Epidermal melanocyte (primary cell): ENCODE measurements around the gene SPRR2B.
"Not testable (repeated sequence)": the region's sequence is repeated elsewhere in the genome, so short reads cannot be mapped to it uniquely, and the experiment has no call there.

ENCODE experiments used
- DNase-seq: peaks from one replicate; pipeline ENCODE4 v3.0.0; 2011; ENCODE audit warnings: low spot score; ENCODE audit not compliant: insufficient read length

SPRR2B gene

DNA sequence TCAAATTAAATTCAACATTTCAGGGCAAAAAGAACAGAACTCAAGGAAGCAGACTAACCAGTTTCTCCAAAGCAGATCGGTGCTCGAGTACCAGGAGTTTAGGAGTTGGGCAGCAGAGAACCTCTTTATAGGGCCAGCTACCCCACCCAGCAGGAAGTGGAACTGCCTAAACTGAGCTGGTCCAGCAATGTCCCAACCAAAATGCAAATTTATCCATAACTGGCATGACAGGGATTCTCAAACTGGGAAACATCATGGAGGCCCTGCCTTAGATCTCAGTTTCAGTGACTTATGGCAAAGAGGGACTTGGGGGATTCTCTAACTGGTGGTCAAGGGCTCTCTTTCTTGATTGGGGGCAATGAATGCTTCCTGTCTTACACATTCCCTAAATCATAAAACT, at the start of gene SPRR2B:
Gene SPRR2B, minus strand, starts transcription at position 101 of the 400 bp plus-strand sequence. CDS start 772 bp downstream, outside the sequence.
- no peak for DNase-seq

DNA sequence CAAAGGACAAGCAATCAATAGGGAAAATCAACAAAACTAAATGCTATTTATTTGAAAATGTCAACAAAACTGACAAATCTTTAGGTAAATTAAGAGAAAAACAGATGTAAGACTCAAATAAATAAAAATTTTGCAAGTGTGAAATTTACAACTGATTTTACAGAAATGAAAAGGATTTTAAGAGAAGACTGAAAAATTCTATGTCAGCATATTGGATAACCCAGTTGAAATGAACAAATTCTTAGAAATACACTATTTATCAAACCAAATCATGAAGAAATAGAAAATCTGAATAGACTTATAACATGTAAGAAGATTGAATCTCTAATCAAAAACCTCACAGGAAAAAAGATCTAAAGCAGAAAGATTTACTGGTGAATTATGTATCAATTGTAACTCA, 49.5 kb upstream of the SPRR2B start:
- DNase-seq = no peak

DNA sequence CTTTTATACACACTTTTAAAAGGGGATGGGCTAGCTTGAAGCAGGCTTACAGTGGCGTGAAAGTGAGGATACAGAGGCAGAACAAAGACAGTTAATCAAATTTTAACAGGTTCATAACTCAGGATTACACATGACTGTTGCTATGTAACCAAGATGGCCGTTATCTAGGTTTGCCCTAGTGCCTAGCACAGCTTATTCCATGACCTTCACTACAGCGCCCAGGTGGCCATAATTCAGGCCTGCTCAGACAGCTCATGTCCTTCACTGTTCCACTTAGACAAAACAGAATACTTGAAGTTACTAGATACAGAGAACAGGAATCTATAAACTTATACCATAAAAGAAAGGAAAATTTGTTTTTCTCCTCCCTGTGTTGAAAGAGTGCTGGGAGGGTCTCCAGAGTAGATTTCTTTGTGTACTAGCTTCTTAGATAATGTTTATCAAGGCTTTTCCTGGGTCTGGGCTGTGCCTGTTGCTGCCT, 48.1 kb upstream of the SPRR2B start:
- DNase-seq = no peak

DNA sequence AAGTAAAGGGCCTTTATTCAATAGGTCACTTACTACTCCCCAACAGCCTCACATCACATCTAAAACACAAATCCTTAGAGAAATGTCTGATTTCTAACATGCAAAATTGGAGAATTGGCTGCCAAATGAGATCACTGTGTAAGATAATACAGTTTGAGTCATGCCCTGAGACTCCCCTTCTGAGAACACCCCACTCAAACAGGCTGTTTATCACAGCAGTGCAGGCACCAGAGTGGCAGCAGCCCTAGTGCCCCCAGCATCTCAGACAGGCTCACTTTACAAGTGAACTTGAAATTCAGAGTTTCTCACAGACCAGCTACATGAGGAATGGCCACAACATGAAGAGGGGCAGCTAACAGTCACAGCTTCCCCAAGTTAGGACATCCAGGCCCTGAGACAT, 43.9 kb upstream of the SPRR2B start:
- DNase-seq = not testable (repeated sequence)

DNA sequence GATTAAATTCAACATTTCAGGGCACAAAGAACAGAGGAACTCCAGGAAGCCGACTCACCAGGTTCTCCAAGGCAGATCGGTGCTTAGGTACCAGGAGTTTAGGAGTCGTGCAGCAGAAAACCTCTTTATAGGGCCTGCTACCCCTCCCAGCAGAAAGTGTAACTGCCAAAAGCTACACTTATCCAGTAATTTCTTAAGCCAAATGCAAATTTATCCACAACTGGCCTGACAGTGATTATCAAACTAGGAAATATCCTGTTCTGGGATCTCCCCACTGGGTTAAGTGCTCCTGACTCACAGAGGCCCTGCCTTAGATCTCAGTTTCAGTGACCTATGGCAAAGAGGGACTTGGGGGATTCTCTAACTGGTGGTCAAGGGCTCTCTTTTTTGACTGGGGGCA, 42.0 kb upstream of the SPRR2B start, which contains the start of gene SPRR2F:
Gene SPRR2F, minus strand, starts transcription at position 101 of the 400 bp plus-strand sequence. CDS start 783 bp downstream, outside the sequence.
- DNase-seq = no peak

GRCh38 chr1:153112454-153112853, 41.0 kb upstream of the SPRR2B start:
- not testable (repeated sequence) for DNase-seq

- DNase-seq = no peak
These were observed 28.8 kb upstream of the SPRR2B start for GRCh38 chr1:153100245-153100644.

DNA sequence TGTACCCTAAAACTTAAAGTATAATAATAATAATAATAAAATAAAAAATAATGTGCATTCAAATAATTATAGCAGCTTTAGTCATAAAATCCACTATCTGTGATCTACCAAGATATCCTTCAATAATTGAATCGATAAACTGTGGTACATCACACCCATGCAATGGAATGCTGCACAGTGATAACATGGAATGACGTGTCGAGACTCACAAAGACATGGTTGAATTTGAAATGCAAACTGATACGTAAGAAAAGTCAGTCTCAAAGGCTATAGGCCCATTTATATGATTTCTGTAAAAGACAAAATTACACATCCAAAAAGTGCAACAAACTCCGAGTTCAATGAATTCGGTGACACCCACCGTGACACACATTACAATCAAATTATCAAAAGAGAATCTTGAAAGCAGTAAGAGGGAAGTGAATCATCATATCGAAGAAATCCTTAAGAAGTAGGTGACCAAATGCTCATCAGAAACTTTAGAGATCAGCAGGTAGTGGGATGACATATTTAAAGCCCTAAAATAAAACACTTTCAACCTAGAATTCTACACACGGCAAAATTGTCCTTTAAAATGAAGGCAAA, 28.1 kb upstream of the SPRR2B start:
- DNase-seq = no peak

DNA sequence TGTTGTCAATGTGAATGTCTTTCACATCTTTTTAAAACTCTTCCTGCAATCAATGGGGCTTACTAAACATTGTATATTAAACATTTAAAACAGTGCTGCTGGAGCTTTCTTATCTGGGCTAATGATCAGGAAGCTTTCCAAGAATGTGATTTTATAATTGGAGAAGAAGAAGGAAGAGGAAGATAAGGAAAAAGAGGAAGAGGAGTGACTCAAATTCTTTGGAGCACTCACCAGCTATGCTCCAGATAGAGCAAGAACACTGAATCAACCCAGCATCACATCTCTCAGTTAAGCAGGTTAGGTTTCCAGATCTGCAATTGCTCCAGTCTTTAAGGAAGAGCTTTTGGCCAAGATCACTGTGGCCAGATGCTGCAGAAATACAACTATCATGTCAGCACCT, 24.4 kb upstream of the SPRR2B start:
- DNase-seq = no peak

DNA sequence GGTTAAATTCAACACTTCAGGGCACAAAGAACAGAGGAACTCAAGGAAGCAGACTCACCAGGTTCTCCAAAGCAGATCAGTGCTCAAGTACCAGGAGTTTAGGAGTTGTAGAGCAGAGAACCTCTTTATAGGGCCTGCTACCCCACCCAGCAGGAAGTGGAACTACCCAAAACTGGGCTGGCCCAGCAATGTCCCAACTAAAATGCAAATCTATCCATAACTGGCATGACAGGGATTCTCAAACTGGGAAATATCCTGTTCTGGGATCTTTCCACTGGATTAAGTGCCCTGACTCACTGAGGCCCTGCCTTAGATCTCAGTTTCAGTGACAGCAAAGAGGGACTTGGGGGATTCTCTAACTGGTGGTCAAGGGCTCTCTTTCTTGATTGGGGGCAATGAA, 23.0 kb upstream of the SPRR2B start, which contains the start of gene SPRR2E:
Gene SPRR2E, minus strand, starts transcription at position 101 of the 400 bp plus-strand sequence. CDS start 775 bp downstream, outside the sequence.
- DNase-seq = no peak

DNA sequence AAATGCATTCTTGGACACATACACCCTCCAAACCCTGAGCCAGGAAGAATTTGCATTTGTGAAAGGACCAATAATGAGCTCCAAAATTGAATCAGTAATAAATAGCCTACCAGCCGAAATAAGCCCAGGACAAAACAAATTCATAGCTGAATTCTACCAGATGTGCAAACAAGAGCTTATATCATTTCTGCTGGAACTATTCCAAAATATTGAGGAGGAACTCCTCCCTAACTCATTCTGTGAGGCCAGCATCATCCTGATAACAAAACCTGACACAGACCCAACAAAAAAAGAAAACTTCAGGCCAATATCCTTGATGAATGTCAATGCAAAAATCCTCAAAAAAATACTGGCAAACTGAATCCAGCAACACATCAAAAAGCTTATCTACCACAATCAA, 16.2 kb upstream of the SPRR2B start:
- DNase-seq = no peak

GRCh38 chr1:153081736-153082135, 10.3 kb upstream of the SPRR2B start:
- no peak for DNase-seq

- DNase-seq = no peak
These were observed 1.7 kb upstream of the SPRR2B start for GRCh38 chr1:153072806-153073726.

GRCh38 chr1:153070243-153070642, 1.2 kb downstream of the SPRR2B start:
- no peak for DNase-seq

DNA sequence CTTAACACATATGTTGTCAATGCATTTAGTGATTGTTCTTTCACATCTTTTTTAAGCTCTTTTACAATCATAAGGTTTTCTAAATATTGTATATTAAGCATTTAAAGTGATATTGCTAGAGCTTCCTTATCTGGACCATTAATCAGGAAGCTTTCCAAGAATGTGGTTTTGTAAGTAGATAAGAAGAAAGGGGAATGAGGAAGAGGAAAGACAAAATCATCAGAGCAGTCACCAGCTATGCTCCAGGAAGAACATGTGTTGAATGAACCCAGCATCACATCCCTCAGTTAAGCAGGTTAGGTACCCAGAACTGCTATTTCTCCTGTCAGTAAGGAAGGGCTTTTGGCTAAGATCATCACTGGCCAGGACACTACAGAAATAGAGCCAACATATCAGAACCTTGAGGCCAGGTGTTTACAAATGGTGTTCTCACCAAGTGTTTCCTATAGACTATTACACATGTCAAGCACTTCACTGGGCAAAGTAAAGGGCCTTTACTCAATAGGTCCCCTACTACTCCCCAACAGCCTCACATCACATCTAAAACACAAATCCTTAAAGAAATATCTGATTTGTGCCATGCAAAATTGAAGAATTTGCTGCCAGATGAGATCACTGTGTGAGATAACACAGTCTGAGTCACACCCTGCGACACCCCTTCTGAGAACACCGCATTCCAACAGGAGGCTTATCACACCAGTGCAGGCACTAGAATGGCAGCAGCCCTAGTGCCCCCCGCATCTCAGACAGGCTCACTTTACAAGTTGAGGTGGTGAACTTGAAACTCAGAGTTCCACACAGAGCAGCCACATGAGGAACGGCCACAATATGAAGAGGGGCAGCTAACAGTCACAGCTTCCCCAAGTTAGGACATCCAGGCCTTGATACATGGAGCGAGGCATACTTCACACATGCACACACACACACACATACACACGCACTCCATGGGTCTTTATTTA, 12.3 kb downstream of the SPRR2B start:
- DNase-seq = no peak

- no peak for DNase-seq
These were observed 13.3 kb downstream of the SPRR2B start for GRCh38 chr1:153058154-153058553.

DNA sequence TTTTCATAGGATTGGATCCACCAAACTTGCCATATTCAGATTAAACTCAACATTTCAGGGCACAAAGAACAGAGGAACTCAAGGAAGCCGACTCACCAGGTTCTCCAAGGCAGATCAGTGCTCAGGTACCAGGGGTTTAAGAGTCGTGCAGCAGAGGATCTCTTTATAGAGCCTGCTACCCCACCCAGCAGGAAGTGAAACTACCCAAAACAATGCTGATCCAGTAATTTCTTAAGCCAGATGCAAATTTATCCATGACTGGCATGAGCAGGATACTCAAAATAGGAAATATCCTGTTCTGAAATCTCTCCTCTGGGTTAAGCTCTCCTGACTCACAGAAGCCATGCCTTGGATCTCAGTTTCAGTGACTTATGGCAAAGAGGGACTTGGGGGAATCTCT, 14.0 kb downstream of the SPRR2B start, which contains the start of gene SPRR2A:
Gene SPRR2A, minus strand, starts transcription at position 138 of the 400 bp plus-strand sequence. CDS start 777 bp downstream, outside the sequence.
- DNase-seq = no peak

- not testable (repeated sequence) for DNase-seq
These were observed 15.3 kb downstream of the SPRR2B start for GRCh38 chr1:153056111-153056510.

GRCh38 chr1:153049211-153049610, 22.2 kb downstream of the SPRR2B start:
- no peak for DNase-seq

DNA sequence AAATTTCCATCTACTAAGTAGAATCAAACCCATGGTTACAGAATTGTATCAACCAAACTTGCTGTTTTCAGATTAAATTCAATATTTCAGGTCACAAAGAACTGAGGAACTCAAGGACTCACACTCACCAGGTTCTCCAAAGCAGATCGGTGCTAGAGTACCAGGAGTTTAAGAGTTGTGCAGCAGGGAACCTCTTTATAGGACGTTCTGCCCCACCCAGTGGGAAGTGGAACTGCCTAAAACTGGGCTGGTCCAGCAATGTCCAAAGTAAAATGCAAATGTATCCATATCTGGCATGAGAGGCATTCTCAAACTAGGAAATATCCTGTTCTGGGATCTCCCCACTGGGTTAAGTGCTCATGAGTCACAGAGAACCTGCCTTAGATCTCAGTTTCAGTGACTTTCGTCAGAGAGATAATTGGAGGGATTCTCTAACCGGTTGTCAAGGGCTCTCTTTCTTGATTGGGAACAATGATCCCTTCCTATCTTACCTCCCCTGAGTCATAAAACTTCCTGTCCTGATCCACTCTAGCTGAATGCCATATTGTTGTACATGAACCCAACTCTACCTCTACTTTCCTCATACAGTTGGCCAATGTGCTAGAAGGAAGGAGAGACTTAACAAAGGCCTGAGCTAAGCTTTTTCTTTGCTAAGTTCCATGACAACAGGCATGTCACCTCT, 30.3 kb downstream of the SPRR2B start, which contains the start of gene SPRR2D:
Gene SPRR2D, minus strand, starts transcription at position 171 of the 682 bp plus-strand sequence. CDS start 774 bp downstream, outside the sequence.
- DNase-seq = no peak
